ENCODE data around the gene KCNJ3. TPM values are rescaled to one million over a fixed set of nuclear protein-coding genes. Genes with fewer than 3 reads are reported as not detected.

KCNJ3 gene
- total RNA-seq, 1 donor from 2014 or later = 1.5 TPM

DNA sequence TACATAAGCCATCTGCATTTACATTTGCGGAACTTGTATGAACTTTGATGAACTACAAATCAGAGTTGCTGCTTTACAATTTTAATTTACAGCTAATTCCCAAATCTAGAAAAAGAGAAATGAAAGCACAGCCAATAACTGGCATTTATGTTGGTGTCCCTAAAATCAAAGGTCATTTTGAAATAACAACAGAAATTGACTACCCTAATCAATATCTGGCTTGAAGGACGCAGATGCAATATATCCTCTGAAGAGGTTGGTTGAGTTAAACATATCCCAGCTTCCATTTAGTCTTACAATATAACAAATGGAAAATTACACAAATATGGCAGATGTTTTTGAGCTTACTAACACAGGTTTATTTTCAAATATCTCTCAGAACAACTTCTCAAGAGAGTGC lies 177.5 kb downstream of the KCNJ3 start:
- Histone ChIP-seq H3K27me3 (no peaks in the 10 kb centered on the region), H3K36me3 (no peaks in the 10 kb centered on the region), H3K4me1 (no peaks in the 10 kb centered on the region), H3K4me3 (no peak overlapping the region), H3K27ac (no peak overlapping the region), H3K9me3 (no peaks in the 10 kb centered on the region)
- TF ChIP-seq, protein P1, sequence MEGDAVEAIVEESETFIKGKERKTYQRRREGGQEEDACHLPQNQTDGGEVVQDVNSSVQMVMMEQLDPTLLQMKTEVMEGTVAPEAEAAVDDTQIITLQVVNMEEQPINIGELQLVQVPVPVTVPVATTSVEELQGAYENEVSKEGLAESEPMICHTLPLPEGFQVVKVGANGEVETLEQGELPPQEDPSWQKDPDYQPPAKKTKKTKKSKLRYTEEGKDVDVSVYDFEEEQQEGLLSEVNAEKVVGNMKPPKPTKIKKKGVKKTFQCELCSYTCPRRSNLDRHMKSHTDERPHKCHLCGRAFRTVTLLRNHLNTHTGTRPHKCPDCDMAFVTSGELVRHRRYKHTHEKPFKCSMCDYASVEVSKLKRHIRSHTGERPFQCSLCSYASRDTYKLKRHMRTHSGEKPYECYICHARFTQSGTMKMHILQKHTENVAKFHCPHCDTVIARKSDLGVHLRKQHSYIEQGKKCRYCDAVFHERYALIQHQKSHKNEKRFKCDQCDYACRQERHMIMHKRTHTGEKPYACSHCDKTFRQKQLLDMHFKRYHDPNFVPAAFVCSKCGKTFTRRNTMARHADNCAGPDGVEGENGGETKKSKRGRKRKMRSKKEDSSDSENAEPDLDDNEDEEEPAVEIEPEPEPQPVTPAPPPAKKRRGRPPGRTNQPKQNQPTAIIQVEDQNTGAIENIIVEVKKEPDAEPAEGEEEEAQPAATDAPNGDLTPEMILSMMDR (IDR thresholded peaks at IDR 0.05) = no peak
- DNase-seq (ENCODE audit: low spot score in 2 of 2) = no peak
- intact Hi-C loops (cut with DNase I) = no loop called here

DNA sequence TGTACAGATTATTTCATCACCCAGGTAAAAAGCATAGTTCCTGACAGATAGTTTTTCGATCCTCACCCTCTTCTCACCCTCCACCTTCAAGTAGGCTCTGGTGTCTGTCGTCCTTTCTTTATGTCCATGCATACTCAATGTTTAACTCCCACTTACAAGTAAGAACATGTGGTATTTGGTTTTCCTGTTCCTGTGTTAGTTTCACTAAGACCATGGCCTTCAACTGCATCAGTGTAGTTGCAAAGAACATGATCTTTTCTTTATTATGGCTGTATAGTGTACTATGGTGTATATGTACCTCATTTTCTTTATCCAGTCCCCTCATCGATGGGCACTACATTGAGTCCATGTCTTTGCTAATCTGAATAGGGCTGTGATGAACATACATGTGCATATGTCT lies 184.2 kb downstream of the KCNJ3 start:
- no peaks in the 10 kb centered on the region for H3K36me3 ChIP-seq
- no peak for DNase-seq (ENCODE audit: low spot score in 2 of 2)
- TF ChIP-seq, protein P1 (IDR thresholded peaks at IDR 0.05) = no peak
- no peaks in the 10 kb centered on the region for H3K9me3 ChIP-seq
- no peaks in the 10 kb centered on the region for H3K4me1 ChIP-seq
- intact Hi-C loops (cut with DNase I) = no loop called here
- H3K4me3 ChIP-seq = no peak overlapping the region
- H3K27me3 ChIP-seq = no peaks in the 10 kb centered on the region
- no peak overlapping the region for H3K27ac ChIP-seq

DNA sequence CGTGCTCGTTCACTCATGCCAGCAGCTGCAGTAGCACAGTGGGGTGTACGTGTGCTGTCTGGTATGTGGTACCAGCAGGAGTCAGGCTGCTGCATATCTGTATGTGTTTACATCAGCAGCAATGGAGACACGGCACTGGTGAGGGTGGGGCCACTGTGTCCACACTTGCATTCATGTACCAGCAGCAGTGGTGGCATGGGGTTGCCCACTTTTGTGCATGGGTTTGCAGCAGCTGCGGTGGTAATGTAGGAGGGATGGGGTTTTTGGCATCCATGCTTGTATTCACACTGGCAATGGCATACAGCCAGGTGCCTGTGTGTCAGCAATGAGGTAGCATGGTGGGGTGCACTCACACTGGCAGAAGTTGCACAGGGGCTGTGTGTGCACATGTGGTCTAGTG lies 187.8 kb downstream of the KCNJ3 start:
- no peaks in the 10 kb centered on the region for H3K36me3 ChIP-seq
- intact Hi-C loops (cut with DNase I) = no loop called here
- no peak for DNase-seq (ENCODE audit: low spot score in 2 of 2)
- no peaks in the 10 kb centered on the region for H3K4me1 ChIP-seq
- H3K27me3 ChIP-seq = no peaks in the 10 kb centered on the region
- no peak overlapping the region for H3K4me3 ChIP-seq
- no peak overlapping the region for H3K27ac ChIP-seq
- H3K9me3 ChIP-seq = no peaks in the 10 kb centered on the region
- TF ChIP-seq, protein P1 (IDR thresholded peaks at IDR 0.05) = no peak

DNA sequence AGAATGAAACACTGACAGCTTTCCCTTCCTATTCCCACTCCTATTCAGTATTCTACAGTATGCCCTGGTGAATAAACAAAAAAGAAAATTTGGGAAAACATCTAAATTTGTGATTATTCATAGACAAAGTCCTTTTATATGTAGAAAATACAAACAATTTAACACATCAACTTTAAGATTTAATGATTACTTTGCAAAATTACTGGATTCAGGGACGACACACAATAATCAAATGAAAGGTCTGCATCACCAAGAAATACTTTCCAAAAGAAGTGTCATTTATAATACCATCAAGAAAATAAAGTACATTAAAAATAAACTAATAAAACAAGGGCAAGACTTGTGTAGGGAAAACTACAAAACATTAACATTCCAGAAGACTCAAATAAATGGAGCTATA lies 199.8 kb downstream of the KCNJ3 start:
- no peak overlapping the region for H3K4me3 ChIP-seq
- DNase-seq (ENCODE audit: low spot score in 2 of 2) = no peak

DNA sequence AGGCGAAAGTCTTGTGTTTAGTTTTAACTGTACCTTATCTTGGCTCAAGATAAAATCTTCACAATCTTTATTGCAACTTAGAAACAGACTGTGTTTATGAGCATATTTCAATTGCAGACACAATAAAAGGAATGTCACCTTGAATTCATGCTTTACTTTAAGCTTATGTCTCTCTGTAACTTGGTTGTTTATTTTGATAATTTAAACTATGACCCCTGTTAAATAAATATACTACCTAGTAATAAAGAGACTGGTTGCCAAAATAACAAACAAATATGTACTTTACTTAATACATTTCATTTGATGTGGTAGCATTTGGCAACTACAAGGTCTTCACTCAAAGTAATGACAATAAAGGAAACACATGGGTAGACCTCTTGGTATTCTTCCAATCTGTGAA lies 202.6 kb downstream of the KCNJ3 start:
- no peaks in the 10 kb centered on the region for H3K4me1 ChIP-seq
- no peak overlapping the region for H3K27ac ChIP-seq
- no peaks in the 10 kb centered on the region for H3K9me3 ChIP-seq
- no peaks in the 10 kb centered on the region for H3K27me3 ChIP-seq
- intact Hi-C loops (cut with DNase I) = no loop called here
- no peak for DNase-seq (ENCODE audit: low spot score in 2 of 2)
- no peaks in the 10 kb centered on the region for H3K36me3 ChIP-seq
- H3K4me3 ChIP-seq = no peak overlapping the region
- TF ChIP-seq, protein P1 (IDR thresholded peaks at IDR 0.05) = no peak

More for the DNA sequence above, 199.8 kb downstream of the KCNJ3 start:
- Histone ChIP-seq H3K4me1 (no peaks in the 10 kb centered on the region), H3K27me3 (no peaks in the 10 kb centered on the region), H3K9me3 (no peaks in the 10 kb centered on the region), H3K36me3 (no peaks in the 10 kb centered on the region), H3K27ac (no peak overlapping the region)
- TF ChIP-seq, protein P1 (IDR thresholded peaks at IDR 0.05) = no peak
- intact Hi-C loops (cut with DNase I) = no loop called here
